ENCODE data around the gene TMBIM1.

GRCh38 chr2:218245214-218245613, 47.1 kb downstream of the TMBIM1 start:
- TF ChIP-seq POLR2A (IDR thresholded peaks at IDR 0.05): no peak
- no peak for TF ChIP-seq CTCF (IDR thresholded peaks at IDR 0.05)
- TF ChIP-seq EP300 (IDR thresholded peaks at IDR 0.05): no peak
